DOHH2 (cell line): ENCODE results near the gene SIT1.
"Not testable (repeated sequence)": the region's sequence is repeated elsewhere in the genome, so short reads cannot be mapped to it uniquely, and the experiment has no call there.

ENCODE experiments used
- CTCF ChIP-seq: fragments of 200-600 bp; sonication (generic); IDR thresholded peaks from one replicate; pipeline ENCODE4 v1.5.1; 2014; ENCODE audit warnings: antibody characterized with exemption, mild to moderate bottlenecking, low read depth, low read length; ENCODE audit not compliant: poor library complexity, severe bottlenecking
- EZH2phosphoT487 ChIP-seq: fragments of 200-600 bp; sonication (generic); IDR thresholded peaks from 2 replicates; pipeline ENCODE4 v1.6.1; 2017; ENCODE audit warnings: borderline replicate concordance, mild to moderate bottlenecking, antibody characterized with exemption, low read length, moderate library complexity, mixed read lengths

- not testable (repeated sequence) for TF ChIP-seq CTCF, EZH2phosphoT487
Measured at GRCh38 chr9:35637427-35637955, 13.2 kb downstream of the SIT1 start.
